ENCODE measurements around the gene HECTD4. TPM values are rescaled to one million over a fixed set of nuclear protein-coding genes. Genes with fewer than 3 reads are reported as not detected.

HECTD4 gene
- total RNA-seq, 1 donor from 2014 or later, result 63.3 TPM

DNA sequence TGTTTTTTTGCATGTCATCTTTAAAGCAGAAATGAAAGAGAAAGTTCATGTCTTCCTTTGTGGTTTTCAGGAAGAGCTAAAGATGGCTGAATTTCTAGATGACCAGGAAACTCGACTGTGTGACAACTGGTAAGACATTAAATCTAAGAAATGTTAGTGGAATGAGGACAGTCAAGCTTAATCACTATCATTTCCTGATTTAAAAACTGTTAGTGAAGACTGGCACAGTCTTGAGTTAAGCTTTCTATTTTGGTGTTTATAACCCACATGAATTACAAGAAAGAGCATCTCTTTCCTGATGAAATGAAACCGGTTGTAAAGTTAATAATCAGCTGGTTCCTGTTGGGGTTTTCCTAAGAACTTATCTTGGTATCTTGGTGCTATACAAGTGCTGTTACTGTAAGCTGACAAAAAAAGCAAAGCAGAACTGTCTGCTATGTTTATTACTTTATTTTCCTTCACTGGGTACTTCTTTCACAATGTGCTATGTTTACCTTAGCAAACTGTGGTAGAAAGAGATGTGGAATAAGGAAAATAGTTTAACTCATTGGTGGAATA is 251.7 kb downstream of the HECTD4 start:
- peaks cover 9% of the 10 kb centered on the region for H3K36me3 Mint-ChIP-seq (ENCODE audit: unreplicated experiment)
- H3K4me3 Mint-ChIP-seq (ENCODE audit: unreplicated experiment), result no peak overlapping the region
- DNase-seq (ENCODE audit: extremely low spot score, unreplicated experiment), result no peak
- peak overlapping the region; percentile 59 for H3K27ac Mint-ChIP-seq (ENCODE audit: unreplicated experiment)
- H3K4me1 Mint-ChIP-seq (ENCODE audit: unreplicated experiment), result peaks cover 35% of the 10 kb centered on the region
- no peaks in the 10 kb centered on the region for H3K27me3 Mint-ChIP-seq (ENCODE audit: unreplicated experiment)
- no peaks in the 10 kb centered on the region for H3K9me3 Mint-ChIP-seq (ENCODE audit: unreplicated experiment)
- TF ChIP-seq, protein P1, sequence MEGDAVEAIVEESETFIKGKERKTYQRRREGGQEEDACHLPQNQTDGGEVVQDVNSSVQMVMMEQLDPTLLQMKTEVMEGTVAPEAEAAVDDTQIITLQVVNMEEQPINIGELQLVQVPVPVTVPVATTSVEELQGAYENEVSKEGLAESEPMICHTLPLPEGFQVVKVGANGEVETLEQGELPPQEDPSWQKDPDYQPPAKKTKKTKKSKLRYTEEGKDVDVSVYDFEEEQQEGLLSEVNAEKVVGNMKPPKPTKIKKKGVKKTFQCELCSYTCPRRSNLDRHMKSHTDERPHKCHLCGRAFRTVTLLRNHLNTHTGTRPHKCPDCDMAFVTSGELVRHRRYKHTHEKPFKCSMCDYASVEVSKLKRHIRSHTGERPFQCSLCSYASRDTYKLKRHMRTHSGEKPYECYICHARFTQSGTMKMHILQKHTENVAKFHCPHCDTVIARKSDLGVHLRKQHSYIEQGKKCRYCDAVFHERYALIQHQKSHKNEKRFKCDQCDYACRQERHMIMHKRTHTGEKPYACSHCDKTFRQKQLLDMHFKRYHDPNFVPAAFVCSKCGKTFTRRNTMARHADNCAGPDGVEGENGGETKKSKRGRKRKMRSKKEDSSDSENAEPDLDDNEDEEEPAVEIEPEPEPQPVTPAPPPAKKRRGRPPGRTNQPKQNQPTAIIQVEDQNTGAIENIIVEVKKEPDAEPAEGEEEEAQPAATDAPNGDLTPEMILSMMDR (IDR thresholded peaks at IDR 0.05), result no peak

DNA sequence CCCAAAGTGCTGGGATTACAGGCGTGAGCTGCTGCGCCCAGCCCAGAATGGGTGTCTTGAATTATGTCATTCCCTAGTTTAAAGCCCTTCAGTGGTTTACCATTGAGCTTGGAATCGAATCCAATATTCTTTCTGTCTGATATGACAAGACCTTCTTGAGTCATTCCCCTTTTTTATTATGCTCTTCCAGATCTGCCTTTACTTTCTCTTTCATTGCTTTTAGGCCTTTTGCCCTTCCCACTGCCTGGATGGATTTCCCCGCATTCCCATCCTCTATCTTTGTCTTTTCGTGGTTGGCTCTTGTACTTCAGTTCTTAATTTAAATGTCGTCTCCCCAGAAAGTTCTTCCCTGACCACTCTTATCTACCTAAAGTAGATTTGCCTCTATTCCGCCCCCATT is 255.3 kb downstream of the HECTD4 start:
- no peak for DNase-seq (ENCODE audit: extremely low spot score, unreplicated experiment)
- peak overlapping the region; percentile 72 for H3K27ac Mint-ChIP-seq (ENCODE audit: unreplicated experiment)

GRCh38 chr12:112126000-112126438 is 256.2 kb downstream of the HECTD4 start:
- TF ChIP-seq, protein P1 (IDR thresholded peaks at IDR 0.05), result no peak
- Mint-ChIP-seq H3K4me3 (ENCODE audit: unreplicated experiment) (peak overlapping the region; percentile 81), H3K9me3 (ENCODE audit: unreplicated experiment) (no peaks in the 10 kb centered on the region), H3K36me3 (ENCODE audit: unreplicated experiment) (no peaks in the 10 kb centered on the region), H3K4me1 (ENCODE audit: unreplicated experiment) (peaks cover 48% of the 10 kb centered on the region), H3K27ac (ENCODE audit: unreplicated experiment) (peak overlapping the region; percentile 72), H3K27me3 (ENCODE audit: unreplicated experiment) (no peaks in the 10 kb centered on the region)
- no peak for DNase-seq (ENCODE audit: extremely low spot score, unreplicated experiment)

More for the DNA sequence above, 255.3 kb downstream of the HECTD4 start:
- peaks cover 48% of the 10 kb centered on the region for H3K4me1 Mint-ChIP-seq (ENCODE audit: unreplicated experiment)
- peaks cover 2% of the 10 kb centered on the region for H3K36me3 Mint-ChIP-seq (ENCODE audit: unreplicated experiment)
- TF ChIP-seq, protein P1 (IDR thresholded peaks at IDR 0.05), result no peak
- H3K27me3 Mint-ChIP-seq (ENCODE audit: unreplicated experiment), result no peaks in the 10 kb centered on the region
- peak overlapping the region; percentile 81 for H3K4me3 Mint-ChIP-seq (ENCODE audit: unreplicated experiment)
- no peaks in the 10 kb centered on the region for H3K9me3 Mint-ChIP-seq (ENCODE audit: unreplicated experiment)

DNA sequence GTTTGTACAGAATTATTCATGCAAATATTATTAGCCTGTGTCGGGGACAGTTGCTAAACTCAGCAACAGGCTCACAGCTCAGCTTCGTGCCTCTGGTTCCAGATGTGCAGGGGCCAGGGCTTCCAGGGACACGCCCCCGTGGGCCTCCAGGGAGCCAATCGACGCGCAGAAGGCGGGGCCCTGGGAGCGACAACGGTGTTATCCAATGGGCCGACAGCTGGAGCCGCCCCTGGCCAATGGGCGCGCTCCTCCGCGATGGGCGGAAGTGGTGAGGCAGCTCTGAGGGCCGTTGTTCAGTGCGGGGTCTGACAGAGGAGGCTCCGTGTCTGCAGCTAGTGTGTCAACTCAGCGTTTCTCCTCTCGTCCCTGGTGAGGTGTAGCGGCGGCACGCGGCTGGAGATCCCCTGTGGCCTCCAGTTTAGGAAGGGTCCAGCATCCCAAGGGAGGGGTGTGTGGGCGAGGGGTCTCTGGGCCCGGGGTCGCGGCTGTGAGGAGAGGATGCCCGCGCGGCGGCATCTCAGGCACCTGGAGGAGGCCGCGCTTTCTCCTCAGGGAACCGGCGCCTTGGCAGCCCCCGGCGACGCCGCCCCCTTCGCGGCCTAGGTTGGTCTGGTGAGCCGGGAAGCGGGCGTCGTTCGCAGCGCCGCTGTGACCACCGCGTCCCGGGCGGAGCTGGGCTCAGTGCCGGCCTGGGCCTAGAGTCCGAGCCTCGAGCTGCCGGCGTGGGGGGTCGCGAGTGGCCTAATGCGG is 256.8 kb downstream of the HECTD4 start, which contains the start of gene TRAFD1:
Gene TRAFD1, plus strand, starts transcription at position 311 of the 750 bp plus-strand sequence. CDS start 4,963 bp downstream, outside the sequence.
- Mint-ChIP-seq H3K27ac (ENCODE audit: unreplicated experiment) (peak within 1 kb of the TSS; percentile 85), H3K9me3 (ENCODE audit: unreplicated experiment) (no peaks in the 10 kb centered on the region), H3K4me3 (ENCODE audit: unreplicated experiment) (peak within 1 kb of the TSS; percentile 81), H3K4me1 (ENCODE audit: unreplicated experiment) (peaks cover 50% of the 10 kb centered on the region), H3K36me3 (ENCODE audit: unreplicated experiment) (no peaks in the 10 kb centered on the region), H3K27me3 (ENCODE audit: unreplicated experiment) (no peaks in the 10 kb centered on the region)
- peak; percentile 99 for DNase-seq (ENCODE audit: extremely low spot score, unreplicated experiment)
- TF ChIP-seq, protein P1 (IDR thresholded peaks at IDR 0.05), result no peak

DNA sequence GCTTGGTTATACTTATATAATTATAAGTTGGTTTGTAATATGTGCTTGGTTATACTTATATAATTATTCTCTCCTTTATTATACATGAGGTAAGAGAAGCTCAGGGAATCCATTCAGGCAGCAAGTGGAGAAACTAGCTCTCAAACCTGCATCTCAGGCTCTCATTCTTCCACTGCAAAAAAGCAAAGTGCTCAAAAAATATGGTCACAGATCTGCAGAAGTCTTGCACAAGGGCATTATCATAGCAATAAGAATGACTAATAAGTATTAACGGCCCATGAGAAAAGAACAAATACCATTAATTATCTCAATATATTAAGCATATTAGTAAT is 257.3 kb downstream of the HECTD4 start:
- H3K36me3 Mint-ChIP-seq (ENCODE audit: unreplicated experiment), result no peaks in the 10 kb centered on the region
- H3K27ac Mint-ChIP-seq (ENCODE audit: unreplicated experiment), result peak overlapping the region; percentile 85
- H3K4me3 Mint-ChIP-seq (ENCODE audit: unreplicated experiment), result peak overlapping the region; percentile 81
- peaks cover 46% of the 10 kb centered on the region for H3K4me1 Mint-ChIP-seq (ENCODE audit: unreplicated experiment)
- H3K27me3 Mint-ChIP-seq (ENCODE audit: unreplicated experiment), result no peaks in the 10 kb centered on the region
- DNase-seq (ENCODE audit: extremely low spot score, unreplicated experiment), result no peak
- H3K9me3 Mint-ChIP-seq (ENCODE audit: unreplicated experiment), result no peaks in the 10 kb centered on the region
- TF ChIP-seq, protein P1 (IDR thresholded peaks at IDR 0.05), result no peak
